CMK (cell line): ENCODE results near the gene SLC5A12.

Experiments used
- DNase-seq: peaks from one replicate; pipeline ENCODE4 v3.0.0-alpha.2; 2010; ENCODE audit warnings: low read depth

Gene SLC5A12, protein sequence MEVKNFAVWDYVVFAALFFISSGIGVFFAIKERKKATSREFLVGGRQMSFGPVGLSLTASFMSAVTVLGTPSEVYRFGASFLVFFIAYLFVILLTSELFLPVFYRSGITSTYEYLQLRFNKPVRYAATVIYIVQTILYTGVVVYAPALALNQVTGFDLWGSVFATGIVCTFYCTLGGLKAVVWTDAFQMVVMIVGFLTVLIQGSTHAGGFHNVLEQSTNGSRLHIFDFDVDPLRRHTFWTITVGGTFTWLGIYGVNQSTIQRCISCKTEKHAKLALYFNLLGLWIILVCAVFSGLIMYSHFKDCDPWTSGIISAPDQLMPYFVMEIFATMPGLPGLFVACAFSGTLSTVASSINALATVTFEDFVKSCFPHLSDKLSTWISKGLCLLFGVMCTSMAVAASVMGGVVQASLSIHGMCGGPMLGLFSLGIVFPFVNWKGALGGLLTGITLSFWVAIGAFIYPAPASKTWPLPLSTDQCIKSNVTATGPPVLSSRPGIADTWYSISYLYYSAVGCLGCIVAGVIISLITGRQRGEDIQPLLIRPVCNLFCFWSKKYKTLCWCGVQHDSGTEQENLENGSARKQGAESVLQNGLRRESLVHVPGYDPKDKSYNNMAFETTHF

DNA sequence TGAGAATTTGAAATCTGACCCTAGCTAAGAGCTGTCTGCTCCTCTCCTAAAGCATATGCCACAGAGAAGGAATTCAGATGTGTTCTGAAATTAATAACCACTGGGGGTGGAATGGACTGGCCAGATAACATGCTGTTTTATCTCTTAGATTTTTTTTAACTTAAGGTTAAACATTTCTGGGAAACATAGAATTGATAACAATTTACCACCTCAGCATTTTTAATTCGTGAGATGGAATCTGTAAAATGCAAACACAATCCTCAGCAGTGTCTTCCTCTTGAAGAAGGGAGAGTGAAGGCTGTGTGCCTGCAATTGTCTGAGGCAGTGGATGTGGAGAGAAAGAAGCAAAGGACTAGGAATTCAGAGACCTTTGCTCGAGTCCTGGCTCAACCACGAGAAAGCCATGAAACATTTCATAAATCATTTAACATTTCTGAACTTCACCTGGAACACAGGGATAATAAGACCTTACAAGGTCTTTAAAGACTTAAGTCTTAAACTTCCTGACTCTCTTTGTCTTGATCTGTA is at the start of gene SLC5A12:
Gene SLC5A12, minus strand, starts transcription at position 113 of the 528 bp plus-strand sequence. CDS start 346 bp downstream, outside the sequence.
- no peak for DNase-seq

DNA sequence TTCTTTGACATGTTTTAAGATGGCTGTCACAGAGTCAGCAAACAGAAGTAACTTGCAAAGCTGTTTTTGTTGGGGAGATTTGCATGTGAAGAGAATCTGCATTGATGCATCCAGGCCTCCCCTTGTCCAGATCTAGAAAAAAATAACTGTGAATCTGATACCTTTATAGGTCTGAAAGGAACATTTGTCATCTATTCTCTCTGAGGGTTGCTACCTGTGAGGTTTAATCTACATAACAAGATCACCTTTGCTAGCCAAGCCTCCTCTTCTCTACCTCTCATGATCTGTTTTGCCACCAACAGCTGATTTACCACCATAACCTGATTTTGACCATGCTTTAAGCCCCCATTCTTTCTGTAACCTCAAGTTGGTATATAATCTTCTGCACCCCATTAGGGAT is 47.2 kb upstream of the SLC5A12 start:
- no peak for DNase-seq

DNA sequence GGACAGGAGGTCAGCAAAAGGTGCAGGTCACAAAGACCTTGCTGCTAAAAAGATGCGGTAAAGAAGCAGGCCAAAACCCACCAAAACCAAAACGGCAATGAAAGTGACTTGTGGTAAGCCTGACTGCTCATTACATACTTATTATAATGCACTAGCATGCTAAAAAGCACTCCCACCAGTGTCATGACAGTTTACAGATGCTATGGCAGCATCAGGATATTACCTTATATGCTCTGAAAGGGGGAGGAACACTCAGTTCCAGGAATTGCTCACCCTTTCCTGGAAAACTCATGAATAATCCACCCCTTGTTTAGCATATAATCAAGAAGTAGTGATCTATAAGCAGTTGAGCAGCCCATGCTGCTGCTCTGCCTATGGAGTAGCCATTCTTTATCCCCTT is 45.2 kb upstream of the SLC5A12 start:
- no peak for DNase-seq

DNA sequence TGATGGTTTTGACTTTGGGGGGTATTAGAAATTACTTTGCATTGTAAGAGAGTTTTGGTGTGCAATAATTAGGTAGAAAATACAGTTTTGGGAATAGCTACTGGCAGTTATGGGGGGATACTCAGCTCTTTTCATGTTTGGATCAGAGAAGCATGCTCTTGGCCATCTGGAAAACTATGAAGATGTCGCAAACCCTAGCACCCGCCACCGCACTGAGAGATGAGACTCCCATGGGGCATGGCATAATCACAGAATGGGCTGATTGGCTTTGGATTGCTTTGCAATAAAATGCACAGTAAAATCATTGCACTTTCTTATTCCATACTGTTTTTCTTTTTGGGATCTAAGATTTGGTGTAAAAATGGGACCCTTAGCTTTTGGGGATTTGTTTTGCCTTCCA is 43.5 kb upstream of the SLC5A12 start:
- no peak for DNase-seq

DNA sequence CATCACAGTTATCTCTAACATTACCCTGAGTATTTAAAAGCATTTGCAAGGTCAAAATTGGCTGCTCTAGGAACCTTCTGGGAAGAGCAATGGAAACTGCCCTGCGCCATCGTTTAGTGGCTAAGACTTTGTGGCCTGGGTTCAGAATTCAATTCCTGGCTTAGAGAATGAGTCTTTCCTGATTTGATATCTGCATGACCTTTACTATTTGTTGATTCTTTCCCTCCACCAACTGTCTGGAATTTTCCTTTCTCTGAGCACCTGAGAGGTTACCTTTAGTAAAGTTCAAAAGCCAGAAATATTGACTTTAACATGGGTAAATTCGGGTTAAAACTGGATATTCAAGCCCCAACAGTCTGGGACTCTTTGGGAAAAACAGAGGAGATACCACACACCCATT is 43.0 kb upstream of the SLC5A12 start:
- no peak for DNase-seq

DNA sequence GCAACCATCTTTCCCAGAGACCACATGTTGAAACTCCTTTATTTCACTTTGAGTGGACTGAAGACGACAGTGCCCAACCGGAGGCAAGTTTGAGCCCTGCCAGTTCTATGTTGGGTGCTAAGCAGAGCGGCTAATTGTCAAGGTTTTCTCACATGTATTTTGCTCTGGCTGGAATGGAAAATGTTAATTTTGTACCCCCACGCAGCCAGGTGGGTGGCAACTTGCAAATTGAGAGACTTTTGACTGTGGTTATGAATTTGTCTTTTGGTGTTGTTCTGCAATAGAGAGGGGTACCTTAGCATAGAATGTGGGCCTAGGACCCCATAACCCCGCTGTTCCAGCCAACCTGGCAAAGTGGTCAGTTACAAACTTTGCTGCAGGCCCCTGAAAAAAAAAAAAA is 42.5 kb upstream of the SLC5A12 start:
- no peak for DNase-seq

DNA sequence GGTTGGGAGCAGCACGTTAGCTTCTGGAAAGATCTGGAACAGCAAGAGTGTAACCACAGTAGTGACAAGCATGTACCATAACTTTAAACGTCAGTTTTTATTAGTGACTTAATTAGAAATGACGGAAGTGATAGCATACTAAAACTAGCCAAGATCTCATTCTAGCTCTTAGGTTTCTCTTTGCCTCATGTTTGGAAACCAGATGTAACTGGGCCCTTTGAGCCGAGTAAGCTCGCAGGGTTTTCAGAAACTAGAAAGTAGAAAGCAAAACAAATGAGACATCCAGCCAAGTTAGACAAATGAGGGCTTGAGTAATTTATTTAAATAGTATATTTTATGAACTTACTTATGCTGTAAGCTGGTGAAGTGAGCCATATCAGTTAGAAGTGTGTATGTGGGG is 40.2 kb upstream of the SLC5A12 start:
- DNase-seq = no peak

DNA sequence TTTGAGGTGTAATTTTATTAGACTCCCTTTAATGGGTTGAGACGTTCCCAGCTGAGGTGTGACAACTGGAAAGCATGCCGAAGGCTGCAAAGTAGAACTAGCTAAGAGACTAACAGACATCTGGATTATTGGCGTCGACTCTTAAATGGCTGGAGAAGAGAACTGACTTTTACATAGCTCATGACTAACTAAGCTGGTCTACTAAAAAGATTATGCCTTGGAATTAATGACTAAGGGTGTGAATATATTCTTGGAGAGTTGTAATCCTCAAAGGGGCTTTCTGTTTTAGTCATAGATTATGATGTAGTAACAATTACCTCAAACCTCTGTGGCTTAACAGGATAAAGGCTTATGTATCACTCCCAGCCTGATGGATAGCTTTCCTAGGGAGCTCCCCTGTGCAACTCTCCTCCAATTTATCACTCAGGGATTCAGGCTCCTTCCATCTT is 39.5 kb upstream of the SLC5A12 start:
- no peak for DNase-seq

DNA sequence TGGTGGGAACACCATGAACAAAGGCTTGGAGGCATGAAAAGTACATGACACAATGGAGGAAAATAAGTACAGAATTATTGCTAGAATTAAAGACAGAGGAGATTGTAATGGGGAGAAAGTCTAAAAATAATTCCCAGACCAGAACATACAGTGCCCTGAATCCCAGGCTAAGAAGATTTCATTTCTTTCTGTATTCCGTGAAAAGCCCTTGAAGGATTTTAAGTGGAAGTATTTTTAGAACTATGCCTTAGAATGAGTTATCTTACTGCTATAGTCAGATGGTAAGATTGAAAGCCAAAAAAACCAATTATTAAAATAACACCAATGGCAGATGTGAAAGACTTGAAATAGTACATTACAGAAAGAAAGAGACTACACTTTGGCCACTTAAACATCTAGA is 36.1 kb upstream of the SLC5A12 start:
- DNase-seq = no peak

DNA sequence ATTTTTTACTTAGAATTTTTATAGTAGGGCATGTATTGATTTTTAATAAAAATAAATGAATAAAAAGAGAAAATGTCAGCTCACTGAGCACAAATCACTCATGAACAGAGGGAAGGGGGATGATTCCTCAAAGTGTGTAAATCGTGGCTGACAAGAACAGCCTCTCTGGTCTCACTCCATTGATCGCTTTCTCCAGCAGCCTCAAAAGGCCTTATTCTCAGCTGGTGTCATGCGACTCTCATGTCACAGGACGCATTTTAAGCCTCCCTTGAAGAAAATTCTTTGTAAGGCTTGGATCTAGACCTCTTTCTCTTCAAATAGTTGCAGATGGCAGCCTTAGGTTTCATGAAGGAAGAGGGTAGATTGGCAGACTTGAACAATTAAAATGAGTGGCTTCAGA is 33.9 kb upstream of the SLC5A12 start:
- DNase-seq = no peak

DNA sequence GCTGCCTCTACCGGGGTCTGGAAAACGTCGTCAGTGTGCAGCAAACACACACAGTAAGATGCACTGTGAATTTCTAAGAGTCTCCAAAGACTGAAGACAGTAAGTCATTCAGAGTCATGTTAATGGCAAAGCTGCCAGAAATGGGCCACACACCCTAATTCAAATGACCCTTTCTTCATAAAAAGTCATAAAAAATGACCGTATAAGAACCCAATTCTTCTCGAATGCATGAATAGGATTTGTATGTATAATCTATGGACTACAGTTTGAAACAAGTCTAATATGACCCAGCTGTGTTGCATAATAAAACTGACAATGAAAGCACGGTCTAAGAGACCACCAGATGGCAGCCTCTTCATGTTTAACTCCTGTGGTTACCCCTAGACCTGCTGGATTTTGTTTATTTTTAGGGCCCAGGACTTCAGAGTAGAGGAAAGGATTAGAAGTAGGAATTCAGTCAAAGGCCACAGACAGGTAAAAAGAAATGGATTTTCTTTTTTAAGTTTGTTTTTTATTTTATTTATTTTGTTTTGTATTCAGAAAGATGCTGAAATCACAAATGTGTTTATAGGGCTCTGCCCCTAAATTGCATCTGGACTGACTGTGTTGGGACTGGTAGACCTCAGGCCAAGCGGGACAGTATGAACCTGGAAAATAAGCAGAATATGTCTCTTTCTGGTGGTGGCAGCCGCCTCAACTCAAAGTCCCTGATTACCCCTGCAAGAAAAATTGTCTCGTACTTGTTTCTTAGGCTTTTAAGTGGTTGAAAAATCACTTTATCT is 32.1 kb upstream of the SLC5A12 start:
- DNase-seq = peak; percentile 8

DNA sequence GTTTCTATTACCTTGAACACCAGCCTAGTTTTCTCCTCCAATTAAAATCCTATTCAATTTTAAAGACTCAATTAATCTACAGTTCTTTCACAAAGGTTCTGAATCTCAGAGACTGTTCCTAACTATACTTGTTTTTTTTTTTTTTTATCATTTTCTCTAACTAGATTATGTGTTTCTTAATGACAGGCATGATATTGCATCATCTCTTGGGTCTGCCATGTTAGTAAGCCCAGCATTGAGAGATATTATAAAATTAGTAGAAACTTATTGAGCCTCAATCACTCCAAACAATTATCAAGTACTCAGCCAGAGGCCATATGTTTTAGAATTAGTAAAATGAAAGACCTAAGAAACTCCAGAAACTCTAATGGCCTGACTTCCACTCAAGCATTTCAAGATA is 28.1 kb upstream of the SLC5A12 start:
- no peak for DNase-seq

DNA sequence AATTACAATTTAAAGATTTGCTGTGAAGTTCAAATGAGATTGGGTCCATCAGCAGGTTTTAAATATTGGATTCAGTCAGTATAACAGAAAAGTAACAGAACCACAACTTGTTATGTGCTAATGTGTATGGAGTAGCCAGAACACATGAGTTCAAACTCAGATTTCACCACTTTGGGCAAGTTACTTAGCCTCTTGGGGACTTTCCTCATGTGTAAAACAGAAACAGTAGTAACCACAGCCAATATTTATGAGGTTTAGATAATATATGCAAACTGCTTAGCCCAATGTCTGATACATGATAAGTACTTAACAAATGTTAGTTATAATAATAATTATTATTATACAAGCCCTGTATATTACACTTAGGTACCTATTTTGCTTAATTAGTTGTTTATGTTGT is 21.8 kb upstream of the SLC5A12 start:
- DNase-seq = no peak

DNA sequence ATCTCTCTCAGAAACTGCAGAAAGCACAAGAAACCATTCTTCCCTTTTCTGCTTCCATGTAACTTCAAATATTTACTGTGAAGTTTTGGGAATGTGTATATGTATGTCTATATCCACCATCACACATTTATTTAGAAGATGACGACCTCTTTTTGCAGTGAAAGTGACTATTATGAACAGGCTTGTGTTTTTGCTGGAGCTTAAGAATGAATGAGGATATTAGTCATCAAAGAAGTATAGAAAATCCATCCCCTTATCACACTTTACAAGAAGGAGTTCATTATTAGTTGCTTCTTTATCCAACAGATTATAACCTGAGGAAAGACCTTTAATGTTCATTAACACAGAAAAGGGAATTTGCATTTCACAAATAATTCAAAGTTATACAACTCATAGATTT is 21.1 kb upstream of the SLC5A12 start:
- DNase-seq = no peak

DNA sequence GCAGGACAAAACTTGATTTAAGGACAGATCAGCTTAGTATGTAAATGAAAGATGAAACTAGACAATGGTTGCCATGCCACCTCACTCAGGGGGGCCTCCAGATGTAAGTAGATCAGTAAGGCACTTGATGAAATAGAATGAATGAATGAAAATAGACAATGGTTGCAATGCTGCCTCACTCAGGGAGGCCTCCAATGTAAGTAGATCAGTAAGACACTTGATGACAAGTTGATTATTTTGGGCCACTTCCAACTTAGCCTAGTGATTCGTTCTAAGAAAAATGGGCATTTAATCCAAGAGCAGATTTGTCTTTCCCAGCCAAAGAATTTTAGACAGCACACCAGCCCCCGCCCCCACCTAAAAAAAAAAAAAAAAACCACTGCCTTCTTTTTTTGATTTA is 19.2 kb upstream of the SLC5A12 start:
- DNase-seq = no peak

DNA sequence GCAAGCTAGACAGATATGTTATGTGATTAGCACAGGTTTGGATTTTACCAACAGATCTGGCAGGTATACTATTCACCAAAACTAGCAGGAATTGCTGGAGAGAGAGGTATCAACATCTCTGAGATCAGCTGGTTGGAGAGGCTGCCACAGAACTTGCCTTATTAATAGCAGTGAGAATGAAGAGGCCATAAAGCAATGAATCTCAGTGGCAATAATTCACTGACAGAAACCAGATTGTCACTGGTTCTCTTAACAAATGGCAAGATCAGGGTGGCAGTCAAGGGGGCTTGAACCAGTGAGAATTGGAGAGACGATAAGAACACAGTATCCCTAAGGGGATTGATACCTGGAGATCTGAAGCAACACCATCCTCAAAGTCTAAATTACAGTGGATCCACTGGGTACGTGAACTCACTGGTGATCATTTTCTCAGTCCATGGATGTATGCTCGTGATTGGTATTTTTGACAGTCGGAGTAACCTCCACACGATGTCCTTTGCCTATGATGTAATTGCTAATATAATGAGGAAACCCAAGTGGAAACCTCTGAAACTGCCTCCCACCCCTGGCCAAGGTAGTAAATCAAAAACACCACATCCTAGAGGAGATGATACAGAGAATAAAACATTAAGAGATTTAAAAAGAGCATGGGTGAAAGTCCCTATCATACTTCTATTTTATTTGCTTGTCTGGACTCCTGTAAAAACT is 17.7 kb upstream of the SLC5A12 start:
- no peak for DNase-seq

DNA sequence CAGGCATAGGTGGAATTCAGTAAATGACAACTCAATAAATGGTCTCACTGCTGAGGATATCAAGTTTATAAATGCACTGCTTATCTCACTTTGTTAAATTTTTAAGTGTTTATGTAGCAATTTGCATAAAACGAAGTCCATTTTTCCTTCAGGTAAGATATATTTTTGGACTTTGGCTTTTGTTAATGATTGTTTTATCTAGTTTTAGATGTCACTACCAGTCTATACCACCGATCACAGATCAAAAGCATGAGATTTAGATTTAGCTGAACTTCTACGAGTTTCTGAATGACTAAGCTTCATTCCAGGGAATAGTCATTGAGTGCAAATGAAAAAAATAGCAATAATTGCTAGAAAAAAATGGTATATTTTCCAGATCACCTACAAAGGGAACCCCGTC is 12.8 kb upstream of the SLC5A12 start:
- DNase-seq = no peak

DNA sequence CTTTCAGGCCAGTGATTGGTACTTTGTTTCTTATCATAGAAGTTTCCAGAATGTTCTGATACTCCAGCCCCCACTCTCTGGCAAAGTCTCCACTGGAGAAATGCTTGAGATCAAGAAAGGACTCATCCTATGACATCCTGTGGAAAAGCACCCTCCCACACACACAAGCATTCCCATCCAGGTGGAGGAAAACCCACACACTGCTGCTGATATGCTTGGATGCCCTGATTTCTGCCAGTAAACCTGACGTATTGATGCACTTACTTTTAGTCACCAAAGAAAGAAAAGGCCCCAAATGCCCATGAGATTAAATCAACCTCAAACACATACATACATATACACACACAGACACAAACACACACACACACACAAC is 9.2 kb upstream of the SLC5A12 start:
- no peak for DNase-seq

DNA sequence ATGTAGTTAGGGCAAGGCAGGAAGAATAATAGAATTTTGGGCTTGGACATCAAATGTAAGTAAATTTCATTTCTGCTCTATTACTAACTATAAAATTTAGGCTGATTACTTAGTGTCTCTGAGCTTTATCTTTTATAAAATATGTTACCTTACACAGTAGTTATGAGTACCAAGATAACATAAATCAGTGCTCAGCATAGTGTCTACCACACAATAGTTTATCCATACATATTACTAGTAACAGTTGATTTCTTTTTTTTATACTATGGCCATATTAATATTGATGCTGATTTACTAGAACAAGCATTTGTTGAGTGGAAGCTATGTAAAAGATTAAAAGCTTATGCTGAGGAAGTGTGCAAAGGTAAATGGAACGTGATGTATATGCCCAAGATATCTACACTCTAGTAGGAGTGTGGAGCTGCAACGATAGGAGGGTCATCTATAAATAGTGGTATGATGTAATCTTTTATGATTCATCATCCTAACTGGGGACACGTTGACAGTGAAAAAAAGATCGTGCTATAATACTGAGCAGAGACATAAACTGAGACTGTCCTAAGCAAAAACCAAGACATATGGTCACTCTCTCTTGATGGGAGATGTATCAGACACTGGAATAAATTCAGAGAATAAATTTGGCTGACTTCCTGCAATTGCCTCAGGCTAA is 8.7 kb upstream of the SLC5A12 start:
- DNase-seq = no peak

DNA sequence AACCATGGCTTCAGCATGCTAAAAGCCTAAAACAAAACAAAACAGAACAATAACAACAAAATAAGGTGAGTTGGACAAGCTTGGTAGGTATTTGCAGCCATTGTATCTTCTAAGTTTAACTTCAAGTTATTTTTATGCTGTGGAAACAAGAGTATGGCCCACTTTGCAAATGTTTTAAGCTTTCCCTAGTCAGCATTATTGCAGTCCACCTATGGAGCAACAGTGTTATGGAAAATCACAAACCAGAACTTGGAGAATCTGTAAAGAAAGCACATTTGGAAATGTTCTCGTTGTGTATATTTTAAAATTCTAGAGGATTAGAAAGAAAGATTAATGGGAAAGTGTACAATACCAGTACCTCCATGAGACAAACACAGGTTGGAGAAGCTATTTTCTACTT is 7.4 kb upstream of the SLC5A12 start:
- DNase-seq = no peak

DNA sequence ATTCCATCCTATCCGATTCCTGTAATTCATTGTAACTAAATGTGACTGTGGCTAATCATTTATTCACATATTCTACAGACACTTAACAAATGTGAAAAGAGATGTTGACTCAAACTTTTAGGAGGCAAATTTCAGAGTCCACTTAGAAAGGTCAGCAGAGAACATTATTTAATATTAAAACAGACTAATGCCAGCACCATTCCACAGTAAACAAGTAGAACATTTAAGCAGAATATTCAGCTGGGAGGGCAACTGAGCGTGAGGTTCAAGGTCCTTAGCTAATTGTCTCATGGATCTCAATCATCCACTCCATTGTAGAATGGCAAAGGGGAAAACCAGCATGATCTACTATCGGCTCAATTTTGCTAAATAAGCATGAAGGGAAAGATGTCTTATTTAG is 5.1 kb upstream of the SLC5A12 start:
- no peak for DNase-seq

DNA sequence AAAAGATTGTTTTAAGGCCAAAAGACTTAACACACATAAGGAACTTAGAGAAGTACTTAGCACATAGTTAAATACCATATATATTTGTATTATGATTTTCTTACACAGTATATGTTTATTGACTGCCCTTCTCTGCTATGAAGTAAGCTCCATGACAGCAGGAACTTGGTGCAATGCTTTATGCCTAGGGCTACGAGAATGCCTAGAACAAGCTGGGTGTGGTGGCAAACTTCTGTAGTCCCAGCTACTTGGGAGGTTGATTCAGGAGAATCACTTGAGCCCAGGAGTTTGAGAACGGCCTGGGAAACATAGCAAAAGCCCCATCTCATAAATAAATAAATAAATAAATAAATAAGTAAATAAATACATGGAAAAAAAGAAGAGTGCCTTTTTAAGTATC is 1.9 kb downstream of the SLC5A12 start:
- no peak for DNase-seq
